Hematopoietic multipotent progenitor cell treated with erythropoietin and hydrocortisone succinate and interleukin-3 and kit ligand, for 6 days (in vitro differentiated cells): ENCODE measurements around the gene OTX1.

Experiments
- DNase-seq: peaks from one replicate; pipeline ENCODE4 v3.0.0-alpha.2; 2015

The OTX1 gene

GRCh38 chr2:63047321-63048279 is 3.0 kb upstream of the OTX1 start:
- peak; percentile 40 for DNase-seq

DNA sequence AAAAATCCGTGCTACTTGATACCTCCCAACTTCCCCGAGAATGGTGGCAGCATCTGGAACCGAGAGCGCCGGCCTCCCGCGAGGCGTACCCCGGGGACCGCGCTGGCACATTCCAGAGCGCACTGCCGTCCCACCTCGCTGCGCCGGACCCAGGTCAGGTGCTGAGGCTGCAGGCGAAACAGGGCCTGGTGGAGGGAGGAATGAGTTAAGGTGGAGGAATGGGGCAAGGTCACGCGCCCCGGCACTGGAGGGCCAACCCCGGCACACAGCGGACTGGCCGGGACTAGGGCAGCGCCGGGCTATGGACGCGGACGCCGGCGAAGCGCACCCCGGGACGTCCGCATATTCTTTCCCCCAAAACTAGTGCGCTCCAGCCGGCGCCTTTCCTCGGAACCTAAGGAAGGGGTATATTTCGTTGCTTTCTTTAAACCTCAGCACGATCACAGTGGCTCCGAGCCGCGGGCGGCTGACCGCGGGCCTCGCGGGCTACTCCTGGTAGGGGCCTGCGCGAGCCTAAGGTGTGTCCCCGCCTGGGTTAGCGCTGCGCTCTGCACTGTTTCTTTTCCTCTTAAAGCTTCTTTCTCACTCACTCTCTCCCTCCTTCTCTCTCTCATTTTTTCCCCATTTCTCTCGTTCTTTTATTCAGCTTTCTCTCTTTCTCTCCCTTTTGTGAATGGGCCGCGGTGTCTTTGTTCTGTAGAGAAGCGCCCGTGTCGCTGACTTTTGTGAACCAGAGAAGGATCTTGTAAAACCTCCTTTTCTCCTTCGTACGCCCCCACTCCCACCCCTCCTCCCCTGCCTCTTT is 2.1 kb upstream of the OTX1 start:
- DNase-seq = peak; percentile 46

DNA sequence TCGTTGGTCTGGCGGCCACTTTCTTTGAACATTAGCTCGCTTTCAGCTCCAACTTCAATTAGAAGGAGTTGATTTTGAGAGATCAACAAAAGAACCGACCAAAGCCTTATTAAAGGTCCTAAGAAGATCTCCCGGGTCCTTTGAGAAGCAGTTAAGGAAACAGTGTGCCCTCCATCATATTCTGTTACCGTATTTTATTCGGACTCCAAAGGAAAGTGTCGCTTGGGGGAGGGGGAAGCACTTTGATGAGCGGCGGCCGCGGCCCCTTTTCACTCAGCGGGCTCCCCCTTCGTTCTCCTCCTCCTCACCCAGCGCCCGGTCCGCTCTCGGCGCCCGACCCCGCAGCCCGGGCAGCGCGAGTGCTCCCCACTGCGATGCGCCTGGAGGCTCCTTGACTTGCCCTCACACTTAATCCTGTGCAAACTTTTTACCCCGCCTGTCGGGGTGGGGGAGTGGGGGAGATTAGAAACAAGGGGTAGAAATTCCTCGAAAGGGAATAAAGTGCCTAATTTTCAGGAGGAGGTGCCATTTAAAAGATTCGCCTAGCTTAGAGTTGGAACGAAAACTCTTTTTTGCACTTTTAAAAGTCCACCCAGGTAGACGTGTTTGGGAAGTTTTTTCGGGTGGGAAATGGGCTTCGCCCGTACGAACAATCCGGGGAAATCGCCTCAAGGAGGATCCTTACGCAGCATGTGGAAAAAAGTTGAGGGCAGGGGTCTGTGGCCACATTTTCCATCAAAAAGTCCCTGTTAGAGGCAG is 1.2 kb upstream of the OTX1 start:
- peak; percentile 37 for DNase-seq

DNA sequence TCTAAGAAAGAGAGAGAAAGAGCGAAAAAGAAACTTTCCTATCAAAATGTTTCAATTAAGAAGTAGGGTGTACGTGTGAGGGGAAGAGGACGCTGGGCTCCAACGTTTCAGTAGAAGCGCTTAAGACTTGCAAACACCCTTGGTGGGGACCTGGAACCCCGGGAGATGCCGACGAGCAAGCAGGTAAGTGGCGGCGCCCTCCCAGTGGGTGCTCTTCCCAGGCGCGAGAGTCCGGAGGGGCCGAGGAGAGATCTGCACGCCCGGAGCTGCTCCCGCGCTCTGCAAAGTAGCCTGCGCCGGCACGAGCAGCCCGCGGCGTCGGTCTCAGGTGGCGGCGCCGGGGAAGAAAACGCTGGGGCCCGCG is 678 bp upstream of the OTX1 start:
- peak; percentile 33 for DNase-seq

DNA sequence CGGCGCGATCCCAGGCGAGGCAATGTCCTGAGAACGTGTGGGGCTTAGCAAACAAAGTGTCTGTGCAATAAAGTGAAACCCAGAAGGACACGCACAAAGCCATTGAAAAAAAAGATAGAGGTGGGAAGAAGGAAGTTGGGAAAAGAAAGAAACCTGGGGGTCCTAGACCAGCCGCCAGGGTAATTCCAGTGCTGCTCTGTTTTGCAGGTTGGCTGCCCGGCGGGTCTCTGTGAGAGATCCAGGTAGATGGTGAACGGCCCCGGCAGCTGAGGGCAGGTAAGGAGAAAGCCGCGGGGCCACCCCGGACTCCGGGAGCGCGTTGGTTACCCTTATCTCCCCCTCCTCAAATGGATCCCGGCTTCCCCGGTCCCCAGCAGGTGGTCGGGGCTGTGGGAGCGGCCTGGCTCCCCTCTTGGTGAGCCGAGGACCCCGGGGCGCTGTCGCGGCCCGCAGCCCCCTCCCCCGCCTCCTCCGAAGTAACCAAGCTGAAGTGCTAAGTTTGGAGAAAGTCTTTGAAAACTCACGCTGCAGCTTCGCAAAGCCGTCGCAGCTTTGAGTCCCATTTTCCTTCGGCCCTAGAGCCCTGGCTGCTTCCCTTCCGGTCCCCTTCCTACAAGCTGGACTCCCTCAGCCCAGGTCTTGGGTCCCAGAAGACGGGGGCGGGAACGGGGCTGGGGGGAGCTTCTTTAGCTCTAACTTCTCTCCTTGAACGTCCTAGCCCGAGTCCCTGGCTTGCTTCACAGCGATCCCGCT is 588 bp downstream of the OTX1 start:
- DNase-seq = peak; percentile 33

GRCh38 chr2:63051795-63052333 is 1.2 kb downstream of the OTX1 start:
- DNase-seq = no peak

- peak; percentile 28 for DNase-seq
Measured at GRCh38 chr2:63052411-63053080, 1.9 kb downstream of the OTX1 start.

DNA sequence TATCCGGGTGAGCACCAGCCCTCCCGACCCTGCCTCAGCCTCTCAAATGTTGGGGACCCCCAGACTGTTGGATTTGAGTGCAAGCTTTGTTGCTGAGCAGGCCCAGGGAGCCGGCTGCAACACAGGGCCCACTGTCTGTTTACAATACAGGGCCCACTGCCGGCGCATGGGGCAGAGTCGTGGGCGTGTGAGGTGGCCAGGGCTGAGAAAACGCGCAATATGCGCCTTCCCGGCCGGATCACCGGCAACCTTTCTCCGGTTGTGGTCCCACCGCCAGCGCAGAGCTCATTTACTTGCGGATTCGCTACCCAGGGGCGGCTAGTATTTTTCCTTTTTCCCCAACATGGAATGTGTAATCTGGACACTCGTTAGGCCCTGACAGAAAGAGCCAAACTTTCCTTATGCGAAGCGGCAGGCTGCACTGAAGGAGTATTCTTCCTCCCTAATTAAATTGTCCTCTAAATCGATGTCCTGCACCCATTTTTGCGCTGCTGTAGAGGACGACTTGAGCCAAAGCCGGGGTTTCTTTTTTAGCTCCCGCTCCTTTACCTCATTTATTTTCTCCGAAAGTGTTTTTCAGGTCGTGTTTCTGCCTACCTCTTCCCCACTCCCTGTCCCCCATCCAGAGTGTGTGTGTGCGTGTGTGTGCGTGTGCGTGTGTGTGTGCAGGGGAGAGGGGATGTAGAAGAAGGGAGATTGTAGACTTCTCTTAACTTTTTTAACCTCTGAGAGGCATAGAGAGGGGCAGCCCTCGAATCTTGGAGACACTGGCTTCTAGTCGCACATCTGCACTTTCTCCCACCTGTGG is 2.7 kb downstream of the OTX1 start:
- DNase-seq = peak; percentile 15

DNA sequence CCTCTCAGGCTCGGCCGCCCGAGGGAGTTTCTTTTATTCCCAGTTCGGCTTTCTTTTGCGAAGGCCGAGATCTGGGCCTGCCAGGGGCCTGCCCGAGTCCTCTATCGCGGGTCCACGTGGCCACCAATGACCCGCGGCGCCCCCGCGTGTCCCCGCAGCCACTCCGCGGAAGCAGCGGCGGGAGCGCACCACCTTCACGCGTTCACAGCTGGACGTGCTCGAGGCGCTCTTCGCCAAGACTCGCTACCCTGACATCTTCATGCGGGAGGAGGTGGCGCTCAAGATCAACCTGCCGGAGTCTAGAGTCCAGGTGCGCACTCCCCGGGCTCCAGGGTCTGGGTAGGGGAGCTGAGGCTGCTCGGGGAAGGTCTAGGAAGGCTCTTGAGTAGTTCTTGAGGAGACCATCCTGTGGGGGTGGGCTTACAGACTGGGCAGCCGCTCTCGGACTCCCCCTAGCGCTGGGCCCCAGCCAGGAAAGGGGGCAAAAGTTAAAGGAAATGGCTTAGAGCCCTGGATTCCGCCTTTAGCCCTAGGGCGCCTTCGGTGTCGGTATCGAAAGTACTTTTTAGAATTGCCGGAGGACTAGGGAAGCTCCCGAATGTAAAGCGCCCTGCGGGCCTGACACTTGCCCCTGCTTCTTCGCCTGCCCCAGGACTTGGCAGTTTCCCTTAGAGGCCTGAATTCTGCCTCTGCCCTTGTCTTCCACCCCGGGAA is 3.4 kb downstream of the OTX1 start:
- peak; percentile 65 for DNase-seq

- DNase-seq = peak; percentile 24
Measured at GRCh38 chr2:63054841-63055225, 4.2 kb downstream of the OTX1 start.

DNA sequence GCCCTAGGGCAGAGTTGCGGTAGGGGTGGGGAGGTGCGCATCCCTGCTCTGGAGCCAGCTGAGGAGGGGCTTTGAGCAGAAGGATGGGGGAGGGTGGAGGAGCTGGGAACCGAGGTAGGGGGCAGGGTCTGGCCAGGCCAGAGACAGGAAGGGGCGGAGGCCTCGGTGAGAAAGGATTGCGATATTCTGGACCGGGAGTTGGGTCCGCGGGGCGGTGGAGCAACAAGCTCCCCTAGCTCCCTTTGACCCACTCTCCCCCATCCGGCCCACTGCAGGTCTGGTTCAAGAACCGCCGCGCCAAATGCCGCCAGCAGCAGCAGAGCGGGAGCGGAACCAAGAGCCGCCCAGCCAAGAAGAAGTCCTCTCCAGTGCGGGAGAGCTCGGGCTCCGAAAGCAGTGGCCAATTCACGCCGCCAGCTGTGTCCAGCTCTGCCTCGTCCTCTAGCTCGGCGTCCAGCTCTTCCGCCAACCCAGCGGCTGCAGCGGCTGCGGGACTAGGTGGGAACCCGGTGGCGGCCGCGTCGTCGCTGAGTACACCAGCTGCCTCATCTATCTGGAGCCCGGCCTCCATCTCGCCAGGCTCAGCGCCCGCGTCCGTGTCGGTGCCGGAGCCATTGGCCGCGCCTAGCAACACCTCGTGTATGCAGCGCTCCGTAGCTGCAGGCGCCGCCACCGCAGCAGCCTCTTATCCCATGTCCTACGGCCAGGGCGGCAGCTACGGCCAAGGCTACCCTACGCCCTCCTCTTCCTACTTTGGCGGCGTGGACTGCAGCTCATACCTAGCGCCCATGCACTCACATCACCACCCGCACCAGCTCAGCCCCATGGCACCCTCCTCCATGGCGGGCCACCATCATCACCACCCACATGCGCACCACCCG is 4.8 kb downstream of the OTX1 start:
- peak; percentile 27 for DNase-seq

DNA sequence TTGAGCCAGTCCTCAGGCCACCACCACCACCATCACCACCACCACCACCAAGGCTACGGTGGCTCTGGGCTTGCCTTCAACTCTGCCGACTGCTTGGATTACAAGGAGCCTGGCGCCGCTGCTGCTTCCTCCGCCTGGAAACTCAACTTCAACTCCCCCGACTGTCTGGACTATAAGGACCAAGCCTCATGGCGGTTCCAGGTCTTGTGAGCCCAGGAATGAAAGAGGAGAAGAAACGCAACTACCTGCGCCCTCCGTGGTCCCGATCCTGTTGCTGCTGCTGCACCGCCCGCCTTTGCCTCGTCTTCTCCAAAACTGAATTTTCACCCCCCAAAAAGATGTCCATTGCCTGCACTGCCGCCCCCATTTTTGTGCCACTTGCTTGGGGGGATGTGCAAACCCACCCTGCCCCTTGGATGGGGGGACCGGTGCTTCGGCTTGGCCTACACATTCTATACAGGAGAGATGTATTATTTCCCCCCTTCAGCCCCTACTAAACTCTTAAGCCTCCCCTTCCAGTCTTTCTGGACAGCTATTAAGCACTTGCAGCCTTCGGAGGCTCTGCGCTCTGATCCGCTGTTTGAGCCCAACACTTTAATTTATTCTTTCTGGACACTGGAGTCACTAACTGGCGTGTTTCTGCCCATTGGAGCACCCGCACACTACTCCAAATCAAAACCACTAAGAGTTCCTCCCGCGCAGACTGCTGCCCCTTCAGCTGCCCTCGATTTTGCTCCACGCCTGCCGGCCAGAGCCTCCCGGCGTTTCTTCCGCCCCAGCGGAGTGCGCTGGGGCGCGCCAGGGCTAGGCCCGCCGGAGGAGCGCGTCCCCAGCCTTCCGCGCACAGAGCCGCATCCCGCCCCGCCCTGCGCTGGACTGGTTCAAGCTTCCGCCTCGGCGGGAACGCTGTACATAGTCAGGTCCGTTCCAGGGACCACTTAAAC is 5.7 kb downstream of the OTX1 start:
- DNase-seq = peak; percentile 52

GRCh38 chr2:63057249-63058143 is 6.9 kb downstream of the OTX1 start:
- DNase-seq = peak; percentile 17

DNA sequence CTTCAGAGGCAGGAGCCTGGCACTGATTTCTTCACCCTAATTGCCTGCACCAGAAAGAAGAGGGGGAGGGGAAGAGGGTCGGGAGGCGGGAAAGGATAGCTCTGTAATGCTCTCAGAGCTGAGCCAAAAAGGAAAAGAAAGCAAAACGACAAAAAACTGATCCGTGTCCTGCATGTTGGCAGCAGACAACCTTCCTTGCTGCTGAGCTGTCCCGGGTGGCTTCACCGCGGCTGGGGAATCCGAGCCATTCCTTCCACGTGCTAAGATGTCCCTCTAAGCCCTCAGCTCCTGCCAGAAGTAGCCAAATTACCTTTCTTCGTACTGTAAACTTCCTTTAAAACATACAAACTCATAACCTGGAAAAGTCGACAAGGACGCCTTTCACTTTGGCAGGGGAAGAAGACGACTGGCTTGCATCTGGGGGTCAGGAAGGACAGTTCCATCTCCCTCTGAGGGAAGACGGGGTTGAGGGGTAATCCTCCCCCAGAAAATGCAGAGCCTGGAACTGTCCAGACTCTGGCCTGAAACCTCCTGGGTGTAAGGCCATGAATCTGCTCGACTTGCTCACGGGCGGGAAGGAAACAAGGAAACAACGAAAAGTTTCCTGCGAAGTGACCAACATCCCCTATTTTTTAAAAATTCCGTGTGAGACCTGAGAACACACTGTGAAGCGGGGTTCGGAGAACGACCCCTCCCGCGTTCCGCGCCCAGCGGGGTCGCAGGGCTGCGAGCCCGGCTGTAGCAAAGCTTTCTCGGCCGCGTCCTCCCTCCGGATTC is 7.7 kb downstream of the OTX1 start:
- DNase-seq = peak; percentile 32

GRCh38 chr2:63058921-63059792 is 8.5 kb downstream of the OTX1 start:
- peak; percentile 33 for DNase-seq
